Heart left ventricle (tissue), 13 donors: Measurements from ENCODE around the gene ZNF747.

Source experiments
- CTCF ChIP-seq, 12 donors: fragments of 200-600 bp; sonication (generic) in 4 of 12; IDR thresholded peaks; one replicate each; pipeline versions ENCODE4 v1.5.0 to v1.8.0; 2018 to 2022; ENCODE audit warnings: antibody characterized with exemption in 12 of 12, mild to moderate bottlenecking in 5 of 12
- POLR2A ChIP-seq, 2 donors: fragments of 450-650 bp; IDR thresholded peaks; one replicate each; pipeline ENCODE4 v1.6.1; 2017; ENCODE audit warnings: antibody characterized with exemption in 2 of 2, mild to moderate bottlenecking in 2 of 2, moderate library complexity in 2 of 2
- donor health status: ischemic (EF 13 %, LVEDD 7.1; RV severe dilation, severe dysfunction).
- donor health status: DM: no; HTN: yes; CAD: no.
- donor health status: DM: no; HTN: no; CAD: no.
- donor health status: ischemic (EF 25% LVEDD 6.9; RV normal size, moderate dysfunction).
- donor health status: ischemic (EF 25% LVEDD 5.7; RV mildly dilated, moderate dysfunction).
- donor health status: ischemic (EF 35%, LVEDD 5.7; RV mildly dilated, moderate dysfunction).
- donor health status: nonischemic (EF 11% LVEDD 7.7; RV severe dilation, severe dysfunction).
- donor health status: DM: yes; HTN: yes; CAD: no.
- donor health status: PGD.
- donor health status: ischemic (EF 29% LVEDD 5.4; RV normal size, mild dysfunction).
- donor health status: nonischemic (EF 23%, LVEDD 6.1; RV moderate dilation, normal function).

GRCh38 chr16:30539000-30539964, 4.6 kb upstream of the ZNF747 start:
- TF ChIP-seq CTCF (IDR thresholded peaks at IDR 0.05), result no peak
- no peak for TF ChIP-seq POLR2A (IDR thresholded peaks at IDR 0.05)
